ENCODE measurements around the gene APLP2. TPM values are rescaled to one million over a fixed set of nuclear protein-coding genes. Genes with fewer than 3 reads are reported as not detected.

The APLP2 gene
- total and polyA plus RNA-seq, 9 of the 15 experiments (the other 6 are each of a cell fraction or from before 2014, with no cell fraction given) = 17.4 to 164 (median 118) TPM

- CTCF ChIA-PET (ENCODE audit: low intra/inter-chr PET ratio) = no interaction called here
- no peak overlapping the region for H3K27ac ChIP-seq (ENCODE audit: extremely low read depth, low read depth, low read length)
- 0 out of 2 replicates have a peak, but pooled peaks have one; percentile 44 for TF ChIP-seq MGA (IDR thresholded peaks at IDR 0.05)
- peak; percentile 89 for TF ChIP-seq ATF3 (IDR thresholded peaks at IDR 0.05)
- no peak for TF ChIP-seq ATF3 (CRISPR knock-in tag; conservative IDR thresholded peaks at IDR 0.05)
- no peak for TF ChIP-seq ZNF239 (CRISPR knock-in tag; IDR thresholded peaks at IDR 0.05)
- peak; percentile 28; the same call in 1 of the 2 replicates for TF ChIP-seq CBFA2T2 (conservative IDR thresholded peaks at IDR 0.05)
- peak; percentile 57; the same call in 1 of the 2 replicates for TF ChIP-seq DPF2 (IDR thresholded peaks at IDR 0.05)
- TF ChIP-seq SMARCE1 (IDR thresholded peaks at IDR 0.05) = peak; percentile 40; the same call in 1 of the 2 replicates
- TF ChIP-seq ZNF121 (CRISPR knock-in tag; conservative IDR thresholded peaks at IDR 0.05) = no peak
- TF ChIP-seq HINFP (tag; conservative IDR thresholded peaks at IDR 0.05; ENCODE audit: low read depth) = no peak
Measured at GRCh38 chr11:130042093-130042591, 27.6 kb upstream of the APLP2 start.

More at GRCh38 chr11:130042093-130042591, 27.6 kb upstream of the APLP2 start:
- DNase-seq (ENCODE audit: extremely low read depth in 1 of 4, low spot score in 3 of 4) = peak; percentile 54 to 62 (median 59)
- intact Hi-C loops (cut with micrococcal nuclease) = no loop called here
- in situ Hi-C loops (cut with MboI) = no loop called here
- Histone ChIP-seq H3K79me2 (ENCODE audit: control insufficient read depth, insufficient read depth, low read length) (no peaks in the 10 kb centered on the region), H3K4me2 (ENCODE audit: insufficient read depth, low read length) (peak overlapping the region; percentile 56), H3K4me3 (no peak overlapping the region), H3K4me1 (replicated peaks in 1 of 2; ENCODE audit: control insufficient read depth in 2 of 2, insufficient read depth in 2 of 2, low read length in 2 of 2) (peaks cover 12% of the 10 kb centered on the region in 2 experiments; a peak in 4 of 5 replicates), H3K36me3 (ENCODE audit: control insufficient read depth, insufficient read depth, low read length) (no peaks in the 10 kb centered on the region), H4K20me1 (replicated peaks; ENCODE audit: control insufficient read depth, insufficient read depth, low read length) (no peaks in the 10 kb centered on the region), H3K27me3 (ENCODE audit: control insufficient read depth in 2 of 2, insufficient read depth in 2 of 2, low read length in 2 of 2) (0 out of 5 replicates have a peak, but pooled peaks cover 0 to 8% of the 10 kb centered on the region in 2 experiments), H3K9me1 (ENCODE audit: control insufficient read depth, insufficient read depth, low read length) (no peaks in the 10 kb centered on the region), H3K9ac (ENCODE audit: insufficient read depth in 1 of 2, low read depth in 2 of 2, low read length in 2 of 2) (peak overlapping the region in 1 of 2 experiments; percentile 86; a peak in 2 of 4 replicates), H2AFZ (ENCODE audit: low read depth, low read length) (peak overlapping the region; percentile 81), H3K9me3 (replicated peaks; ENCODE audit: control insufficient read depth, insufficient read depth, low read depth, low read length) (no peaks in the 10 kb centered on the region)
- peak; percentile 78 for ATAC-seq
- no TSS peak for BruUV-seq (replicated peaks)
- 3% methylated on average over 16 of the region's 16 CpGs for WGBS (ENCODE audit: insufficient coverage, low coverage, missing lambda C conversion rate)
- POLR2A ChIA-PET = interaction anchor here (1.1 kb wide), 1 partner anchor 35 kb away, joined by 3 read pairs; no protein-coding TSS in a partner anchor
- FAIRE-seq = peak; percentile 37
